Measurements from ENCODE around the gene CYP24A1.

Gene CYP24A1

DNA sequence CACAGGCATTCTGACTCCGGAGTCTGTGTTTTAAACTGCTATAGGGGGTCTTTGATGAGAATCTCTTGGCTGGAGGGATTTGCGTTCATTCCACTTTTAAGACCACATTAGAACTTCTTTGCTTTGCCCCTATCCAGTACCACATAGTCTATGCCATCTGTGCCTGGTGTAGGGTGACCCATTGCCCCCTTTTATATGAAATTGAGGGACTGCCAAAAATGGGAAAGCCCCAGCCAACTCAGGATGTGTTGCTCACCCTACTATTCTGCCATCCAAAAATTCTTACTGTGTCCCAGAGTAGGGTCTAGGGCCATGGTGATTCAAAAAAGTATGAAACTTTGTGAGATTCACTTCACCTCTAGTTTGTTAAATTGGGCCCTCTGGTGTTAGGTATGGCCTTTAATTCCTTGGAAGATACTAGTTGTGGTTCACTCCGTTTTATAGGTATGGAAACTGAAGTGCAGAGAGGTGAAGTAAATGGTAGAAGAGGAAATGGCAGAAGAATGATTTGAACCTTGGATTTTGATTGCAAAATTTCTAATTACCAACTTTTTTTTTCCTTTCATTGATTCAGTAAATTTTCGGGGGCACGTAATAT is 35.5 kb upstream of the CYP24A1 start:
- TF ChIP-seq, protein P1, sequence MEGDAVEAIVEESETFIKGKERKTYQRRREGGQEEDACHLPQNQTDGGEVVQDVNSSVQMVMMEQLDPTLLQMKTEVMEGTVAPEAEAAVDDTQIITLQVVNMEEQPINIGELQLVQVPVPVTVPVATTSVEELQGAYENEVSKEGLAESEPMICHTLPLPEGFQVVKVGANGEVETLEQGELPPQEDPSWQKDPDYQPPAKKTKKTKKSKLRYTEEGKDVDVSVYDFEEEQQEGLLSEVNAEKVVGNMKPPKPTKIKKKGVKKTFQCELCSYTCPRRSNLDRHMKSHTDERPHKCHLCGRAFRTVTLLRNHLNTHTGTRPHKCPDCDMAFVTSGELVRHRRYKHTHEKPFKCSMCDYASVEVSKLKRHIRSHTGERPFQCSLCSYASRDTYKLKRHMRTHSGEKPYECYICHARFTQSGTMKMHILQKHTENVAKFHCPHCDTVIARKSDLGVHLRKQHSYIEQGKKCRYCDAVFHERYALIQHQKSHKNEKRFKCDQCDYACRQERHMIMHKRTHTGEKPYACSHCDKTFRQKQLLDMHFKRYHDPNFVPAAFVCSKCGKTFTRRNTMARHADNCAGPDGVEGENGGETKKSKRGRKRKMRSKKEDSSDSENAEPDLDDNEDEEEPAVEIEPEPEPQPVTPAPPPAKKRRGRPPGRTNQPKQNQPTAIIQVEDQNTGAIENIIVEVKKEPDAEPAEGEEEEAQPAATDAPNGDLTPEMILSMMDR (IDR thresholded peaks at IDR 0.05; ENCODE audit: low read depth, low read length): no peak
- DNase-seq (ENCODE audit: low read depth in 2 of 2): no peak
- peak overlapping the region; percentile 89 to 91 for H3K4me3 ChIP-seq (replicated peaks in 1 of 2; ENCODE audit: low read depth in 2 of 2, low read length in 2 of 2)

GRCh38 chr20:54208548-54209176 is 34.9 kb upstream of the CYP24A1 start:
- peak overlapping the region; percentile 89 to 91 for H3K4me3 ChIP-seq (replicated peaks in 1 of 2; ENCODE audit: low read depth in 2 of 2, low read length in 2 of 2)
- DNase-seq (ENCODE audit: low read depth in 2 of 2): peak; percentile 40 to 66
- TF ChIP-seq, protein P1 (IDR thresholded peaks at IDR 0.05; ENCODE audit: low read depth, low read length): no peak

- H3K4me3 ChIP-seq (replicated peaks in 1 of 2; ENCODE audit: low read depth in 2 of 2, low read length in 2 of 2): peak within 1 kb of the TSS; percentile 89 to 91
- TF ChIP-seq, protein P1 (IDR thresholded peaks at IDR 0.05; ENCODE audit: low read depth, low read length): peak; percentile 47
- peak; percentile 90 to 92 for DNase-seq (ENCODE audit: low read depth in 2 of 2)
These were observed 34.2 kb upstream of the CYP24A1 start, which contains the start of gene PFDN4 for GRCh38 chr20:54207743-54208547. Gene PFDN4 (plus strand): TSS chr20:54208087. CDS start chr20:54208101, 14 bp downstream.

- no peak for DNase-seq (ENCODE audit: low read depth in 2 of 2)
- TF ChIP-seq, protein P1 (IDR thresholded peaks at IDR 0.05; ENCODE audit: low read depth, low read length): no peak
- H3K4me3 ChIP-seq (replicated peaks in 1 of 2; ENCODE audit: low read depth in 2 of 2, low read length in 2 of 2): no peak overlapping the region
These were observed 33.4 kb upstream of the CYP24A1 start for GRCh38 chr20:54207053-54207742.

- no peak for DNase-seq (ENCODE audit: low read depth in 2 of 2)
- TF ChIP-seq, protein P1 (IDR thresholded peaks at IDR 0.05; ENCODE audit: low read depth, low read length): no peak
- H3K4me3 ChIP-seq (replicated peaks in 1 of 2; ENCODE audit: low read depth in 2 of 2, low read length in 2 of 2): no peak overlapping the region
These were observed 31.7 kb upstream of the CYP24A1 start for GRCh38 chr20:54205450-54205849.

- TF ChIP-seq, protein P1 (IDR thresholded peaks at IDR 0.05; ENCODE audit: low read depth, low read length): no peak
These were observed 30.7 kb upstream of the CYP24A1 start for GRCh38 chr20:54204481-54204880.

More at GRCh38 chr20:54204481-54204880, 30.7 kb upstream of the CYP24A1 start:
- DNase-seq (ENCODE audit: low read depth in 2 of 2): no peak
- no peak overlapping the region for H3K4me3 ChIP-seq (replicated peaks in 1 of 2; ENCODE audit: low read depth in 2 of 2, low read length in 2 of 2)
